Ecto neural progenitor cell (in vitro differentiated cells): ENCODE results near the gene DMRT1.
"Not testable (repeated sequence)": the region's sequence is repeated elsewhere in the genome, so short reads cannot be mapped to it uniquely, and the experiment has no call there.

ENCODE experiments used
- DNase-seq: peaks from one replicate; pipeline ENCODE4 v3.0.0-alpha.2; 2018; ENCODE audit warnings: low spot score

DMRT1 gene

DNA sequence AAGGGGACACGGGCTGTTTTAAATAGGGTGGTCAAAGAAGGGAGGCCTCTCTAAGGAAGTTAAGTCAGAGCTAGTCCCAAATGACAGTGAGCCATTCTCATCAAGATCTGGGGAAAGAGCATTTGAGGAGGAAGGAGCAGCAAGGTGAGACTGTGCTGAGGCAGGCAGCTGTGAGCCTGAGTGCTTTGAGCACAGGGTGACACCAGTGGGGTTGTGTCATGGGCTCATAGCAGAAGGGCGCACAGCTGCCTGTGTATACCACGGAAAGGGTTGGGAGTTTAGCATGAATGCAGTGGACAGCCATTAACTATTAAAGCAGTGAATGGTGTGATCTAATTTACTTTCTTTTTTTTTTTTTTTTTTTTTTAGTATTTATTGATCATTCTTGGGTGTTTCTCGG, 19.2 kb downstream of the DMRT1 start:
- DNase-seq, result no peak

DNA sequence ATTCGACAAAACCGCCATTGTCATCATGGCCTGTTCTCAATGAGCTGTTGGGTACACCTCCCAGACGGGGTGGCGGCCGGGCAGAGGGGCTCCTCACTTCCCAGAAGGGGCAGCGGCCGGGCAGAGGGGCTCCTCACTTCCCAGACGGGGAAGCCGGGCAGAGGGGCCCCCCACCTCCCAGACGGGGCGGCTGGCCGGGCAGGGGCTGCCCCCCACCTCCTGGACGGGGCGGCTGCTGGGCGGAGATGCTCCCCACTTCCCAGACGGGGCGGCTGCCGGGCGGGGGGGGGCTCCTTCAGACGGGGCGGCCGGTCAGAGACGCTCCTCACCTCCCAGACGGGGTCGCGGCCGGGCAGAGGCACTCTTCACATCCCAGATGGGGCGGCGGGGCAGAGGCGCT, 20.0 kb downstream of the DMRT1 start:
- DNase-seq, result not testable (repeated sequence)

DNA sequence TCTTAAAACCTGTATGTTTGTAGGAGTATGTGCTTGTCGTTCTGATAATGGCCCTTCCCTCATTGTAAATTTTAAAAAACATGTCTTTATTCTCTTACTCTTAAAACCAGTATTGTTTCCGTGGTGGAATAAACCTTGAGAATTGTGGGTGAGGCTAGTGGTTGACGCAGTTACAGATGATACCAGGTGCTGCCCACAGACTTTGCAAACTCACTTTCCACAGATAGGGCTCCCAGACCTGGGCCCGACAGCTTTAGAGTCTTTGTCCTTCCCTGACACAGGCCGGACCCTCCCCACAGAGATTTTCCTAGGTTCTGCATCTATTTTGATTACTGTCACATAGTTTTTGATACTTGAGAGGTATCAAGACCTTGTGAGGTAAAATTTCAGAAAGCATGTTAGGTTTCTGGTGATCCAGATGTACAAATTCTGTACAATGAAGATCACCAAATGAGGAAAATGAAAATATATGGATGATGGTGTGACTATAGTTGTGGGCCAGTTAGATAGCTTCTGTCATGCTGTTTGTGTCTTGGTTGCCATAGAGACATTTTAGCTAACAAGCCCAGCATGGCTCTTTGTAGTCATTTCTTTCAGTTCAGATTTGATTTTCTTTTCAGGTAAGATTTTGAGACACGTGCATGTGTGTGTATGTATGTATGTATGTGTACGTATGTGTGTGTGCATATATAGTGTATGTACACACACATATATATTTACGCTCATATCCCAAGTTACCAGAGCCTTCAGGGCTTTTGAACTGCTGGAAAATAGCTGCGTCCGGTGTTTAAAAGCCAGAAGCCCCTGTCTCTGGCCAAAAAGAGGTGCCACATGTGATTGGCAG, 33.8 kb downstream of the DMRT1 start:
- no peak for DNase-seq

GRCh38 chr9:876425-876824, 34.9 kb downstream of the DMRT1 start:
- no peak for DNase-seq

DNA sequence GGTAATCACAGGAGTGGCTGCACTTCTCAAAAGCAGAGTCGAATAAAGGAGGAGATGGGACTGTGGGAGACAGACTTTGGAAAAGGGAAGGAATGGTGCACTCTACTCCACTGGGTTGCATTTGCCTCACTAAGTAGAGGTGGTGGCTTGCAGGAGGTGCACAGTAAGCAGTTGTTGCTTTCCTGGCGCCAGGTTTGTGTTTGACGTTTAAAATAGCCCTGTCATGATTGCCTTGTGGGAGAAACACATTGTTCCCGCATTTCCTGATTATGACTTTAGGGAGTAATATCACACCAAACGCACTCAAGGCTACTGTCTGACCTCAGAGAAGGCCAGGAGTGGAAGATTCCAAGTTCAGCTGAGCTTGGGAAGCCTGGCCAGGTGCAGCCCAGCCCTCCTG, 36.7 kb downstream of the DMRT1 start:
- DNase-seq, result no peak

DNA sequence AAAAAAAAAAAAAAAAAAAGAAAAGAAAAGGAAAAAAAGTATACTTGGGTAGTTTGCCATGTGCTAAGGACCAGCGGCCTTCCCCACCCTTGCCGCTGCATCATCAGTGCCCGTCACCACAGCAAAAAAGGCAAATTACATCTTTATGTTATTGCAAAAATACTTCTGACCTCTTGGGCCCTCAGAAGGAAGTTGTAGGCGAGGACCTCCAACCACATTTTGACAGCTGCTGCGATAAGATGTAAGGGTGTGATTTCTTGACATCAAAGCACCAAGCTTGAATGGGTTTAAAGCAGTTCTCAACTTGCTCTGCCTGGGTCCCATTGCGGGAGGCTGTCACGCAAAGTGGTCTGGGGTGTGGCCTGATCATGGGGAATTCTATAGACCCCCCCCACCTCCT, 39.2 kb downstream of the DMRT1 start:
- no peak for DNase-seq

- DNase-seq, result no peak
Observed at GRCh38 chr9:882416-882924, 41.0 kb downstream of the DMRT1 start.

- no peak for DNase-seq
Observed at GRCh38 chr9:883011-883410, 41.5 kb downstream of the DMRT1 start.

- no peak for DNase-seq
Observed at GRCh38 chr9:886886-887285, 45.4 kb downstream of the DMRT1 start.

DNA sequence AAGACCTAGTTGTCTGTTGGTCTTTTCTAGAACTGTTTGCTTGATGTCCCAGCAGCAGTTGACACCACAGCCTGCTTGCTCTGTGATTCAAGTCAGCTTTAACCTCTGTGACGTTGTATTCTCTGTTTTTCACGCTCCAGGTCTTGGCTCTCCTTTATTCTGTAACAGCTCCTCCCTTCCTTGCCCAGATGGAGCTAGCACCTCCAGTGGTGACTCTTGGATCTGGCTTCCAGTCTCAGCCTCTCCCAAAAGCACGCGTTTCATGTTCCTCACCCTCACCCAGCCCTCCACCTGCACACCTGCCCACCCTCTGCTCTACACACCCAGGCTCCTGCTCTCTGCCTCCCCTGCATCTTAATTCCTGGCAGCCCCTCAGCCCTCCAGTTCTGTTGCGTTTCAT, 50.6 kb downstream of the DMRT1 start:
- no peak for DNase-seq

DNA sequence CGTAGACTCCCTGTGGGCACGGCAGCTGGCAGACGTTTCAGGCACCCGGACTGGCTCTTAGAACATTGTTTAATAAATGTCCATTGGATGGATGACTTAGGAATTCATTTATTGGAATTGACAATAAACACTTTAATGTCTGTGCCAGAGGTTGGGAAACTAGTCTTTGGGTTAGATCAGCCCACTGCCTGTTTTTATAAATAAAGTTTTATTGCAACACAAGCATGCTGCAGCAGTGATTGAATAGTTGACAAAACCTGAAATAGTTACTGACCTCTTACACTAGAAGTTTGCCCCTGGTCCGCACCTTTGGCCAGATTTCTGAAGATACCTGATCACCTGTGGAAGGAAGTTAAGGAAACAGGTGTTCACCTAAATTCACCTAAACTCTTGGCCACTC, 51.6 kb downstream of the DMRT1 start:
- no peak for DNase-seq

DNA sequence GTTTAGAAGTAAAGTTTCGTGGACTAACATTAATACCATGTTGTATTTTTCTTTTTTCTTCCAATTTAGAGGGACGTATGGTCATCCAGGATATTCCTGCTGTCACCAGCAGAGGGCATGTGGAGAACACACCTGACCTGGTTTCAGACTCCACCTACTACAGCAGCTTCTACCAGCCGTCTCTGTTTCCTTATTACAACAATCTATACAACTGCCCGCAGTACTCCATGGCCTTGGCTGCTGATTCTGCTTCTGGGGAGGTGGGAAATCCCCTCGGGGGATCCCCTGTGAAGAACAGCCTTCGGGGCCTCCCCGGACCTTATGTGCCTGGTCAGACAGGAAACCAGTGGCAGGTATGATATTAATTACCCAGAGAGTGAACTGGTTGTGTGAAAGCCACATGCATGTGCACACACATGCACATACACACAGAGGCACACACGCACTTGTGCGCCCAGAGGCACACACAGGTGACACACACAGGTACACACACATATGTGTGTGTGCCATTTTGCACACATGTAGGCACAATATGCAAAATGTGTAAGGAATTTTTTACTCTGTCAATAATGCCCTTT, 52.4 kb downstream of the DMRT1 start:
- peak; percentile 61 for DNase-seq

GRCh38 chr9:899440-900184, 58.1 kb downstream of the DMRT1 start:
- no peak for DNase-seq

- no peak for DNase-seq
Observed at GRCh38 chr9:903886-904285, 62.4 kb downstream of the DMRT1 start.

DNA sequence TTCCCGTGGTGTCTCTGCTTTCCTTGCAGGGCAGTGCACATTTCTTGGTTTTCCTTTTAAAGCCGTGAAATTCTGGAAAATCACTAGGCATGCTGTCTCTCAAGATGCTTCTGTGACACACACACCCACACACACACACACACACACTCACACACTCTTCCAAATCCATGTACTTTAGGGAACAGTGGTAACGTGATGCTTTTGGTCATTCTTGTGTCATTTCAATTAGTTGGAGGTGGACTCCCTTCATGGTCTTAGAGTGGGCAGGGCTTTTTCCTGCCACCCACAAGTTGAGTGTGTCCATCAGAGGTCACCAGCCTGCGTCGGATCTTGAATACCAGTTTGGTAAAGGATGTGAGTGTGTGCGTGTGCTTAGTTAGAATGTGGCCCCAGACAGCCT, 64.4 kb downstream of the DMRT1 start:
- DNase-seq, result no peak

DNA sequence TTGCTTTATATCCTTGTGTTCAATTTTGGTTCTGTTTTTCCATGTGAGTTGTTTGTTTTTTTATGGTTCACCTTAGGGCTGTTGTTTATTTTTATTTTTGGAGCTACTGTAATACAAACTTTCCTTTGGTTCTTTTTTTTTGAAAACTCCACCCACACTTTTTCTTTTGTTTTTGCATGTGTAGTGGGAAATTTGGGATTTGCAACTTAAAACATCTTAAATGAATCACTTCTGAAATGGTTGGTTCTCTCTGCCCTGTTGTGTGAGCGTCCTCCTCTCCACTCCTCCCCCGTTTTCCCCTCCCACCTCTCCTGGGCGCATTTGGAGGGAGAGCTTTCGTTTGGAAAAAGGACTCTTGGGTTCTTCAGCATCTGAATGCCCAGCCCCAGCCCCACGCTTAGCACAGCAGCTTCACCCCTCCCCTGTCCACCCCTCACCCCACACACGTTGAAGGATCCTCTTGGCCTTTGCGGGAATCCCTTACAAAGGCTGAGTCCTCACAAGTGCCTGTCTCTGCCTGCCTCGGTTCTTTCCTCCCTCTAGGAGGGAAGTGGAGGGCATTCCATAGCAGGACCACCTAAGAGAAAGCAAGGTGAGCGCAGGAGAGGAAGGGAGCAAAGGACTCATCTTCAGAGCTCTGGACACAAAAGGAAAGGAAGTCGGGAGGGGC, 67.2 kb downstream of the DMRT1 start:
- DNase-seq, result no peak

DNA sequence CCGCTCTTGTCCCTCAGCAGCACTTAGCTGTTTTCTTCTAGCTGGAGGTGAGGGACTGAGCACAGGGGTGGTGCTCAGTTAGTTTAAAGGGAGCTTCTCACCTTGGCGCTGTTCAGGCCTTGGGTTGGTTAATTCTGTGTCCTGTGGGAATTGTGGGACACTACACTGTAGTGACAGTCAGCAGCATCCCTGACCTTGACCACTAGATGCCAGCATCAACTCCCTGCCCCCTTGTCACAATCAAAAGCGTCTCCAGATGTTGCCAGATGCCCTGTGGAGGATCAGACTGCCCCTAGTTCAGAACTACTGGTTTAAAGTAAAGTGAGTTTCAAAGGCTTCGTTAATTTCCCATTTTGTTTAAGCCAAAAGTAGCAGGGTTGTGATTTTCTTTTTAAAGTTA, 69.5 kb downstream of the DMRT1 start:
- no peak for DNase-seq

GRCh38 chr9:912776-913175, 71.3 kb downstream of the DMRT1 start:
- DNase-seq, result no peak

DNA sequence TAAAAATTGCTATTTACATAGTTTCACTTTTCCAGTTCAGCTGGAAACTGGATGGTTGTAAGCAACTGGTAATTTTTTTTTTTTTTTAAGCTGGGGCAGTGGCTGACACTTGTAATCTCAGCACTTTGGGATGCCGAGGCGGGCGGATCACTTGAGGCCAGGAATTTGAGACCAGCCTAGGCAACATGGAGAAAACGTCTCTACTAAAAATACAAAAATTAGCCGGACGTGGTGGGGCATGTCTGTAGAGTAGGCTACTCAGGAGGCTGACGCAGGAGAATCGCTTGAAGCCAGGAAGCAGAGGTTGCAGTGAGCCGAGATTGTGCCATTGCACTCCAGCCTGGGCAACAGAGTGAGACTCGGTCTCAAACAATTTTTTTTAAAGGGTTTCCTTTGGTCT, 72.0 kb downstream of the DMRT1 start:
- not testable (repeated sequence) for DNase-seq

DNA sequence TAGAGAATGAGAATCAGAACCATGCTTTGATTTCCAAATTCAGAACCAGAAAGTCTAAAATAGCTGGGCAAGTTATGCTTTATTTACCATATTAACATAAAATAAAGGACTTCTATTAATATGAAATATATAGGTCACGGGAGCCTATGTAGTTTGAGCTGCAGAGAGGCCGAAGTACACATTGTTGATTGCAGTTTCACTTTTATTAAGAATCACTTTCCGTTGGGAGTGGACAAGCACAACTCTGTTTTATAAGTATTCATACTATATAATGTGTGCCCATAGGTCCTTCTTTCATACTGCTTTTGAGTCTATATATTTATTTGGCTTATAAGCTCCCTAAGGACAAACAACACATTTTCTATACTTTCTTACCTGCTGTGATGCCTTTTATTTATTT, 76.2 kb downstream of the DMRT1 start:
- DNase-seq, result no peak

- no peak for DNase-seq
Observed at GRCh38 chr9:920927-921326, 79.4 kb downstream of the DMRT1 start.

DNA sequence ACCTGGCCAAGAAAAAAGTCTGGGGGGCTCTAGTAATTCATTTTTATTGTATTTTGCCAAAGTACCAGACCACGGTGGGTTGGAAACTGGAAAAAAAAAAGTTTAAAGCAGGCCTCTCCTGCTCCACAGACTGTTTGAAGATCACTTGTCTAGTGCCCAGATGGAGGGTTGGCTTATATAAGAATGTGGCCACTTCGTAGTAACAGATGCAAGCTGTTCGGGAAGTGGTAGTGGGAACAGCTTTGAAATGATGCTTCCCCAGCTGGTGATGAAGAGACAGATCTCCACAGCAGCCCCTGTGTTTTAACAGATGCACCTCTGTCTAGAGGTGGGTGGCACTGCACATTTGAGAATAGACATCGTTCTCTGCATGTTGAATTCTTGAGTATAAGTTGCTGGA, 80.7 kb downstream of the DMRT1 start:
- no peak for DNase-seq
